Mesenteric fat pad (tissue), 1 donor: ENCODE measurements around the gene MDFIC. TPM values are rescaled to one million over a fixed set of nuclear protein-coding genes. Genes with fewer than 3 reads are reported as not detected.

Source experiments
- DNase-seq: peaks from one replicate; pipeline ENCODE4 v3.0.0-alpha.2; 2020; ENCODE audit warnings: low spot score
- total RNA-seq: library from RNA; stranded (reverse); fragmentation: NEBNext Ultra II Directional; extraction: Animal tissue kit (Norgen Biotek cat#: 25700); gene quantifications from one replicate; pipeline ENCODE4 v1.2.1, GENCODE V29; 2021
- donor health status: DM: yes; HTN: yes; CAD: no.

The MDFIC gene
- total RNA-seq, 1 donor from 2014 or later = 125 TPM

- no peak for DNase-seq
Measured at GRCh38 chr7:114949231-114949630, 27.3 kb downstream of the MDFIC start.

- DNase-seq = no peak
Measured at GRCh38 chr7:114952296-114952695, 30.4 kb downstream of the MDFIC start.

GRCh38 chr7:114953724-114954123 lies 31.8 kb downstream of the MDFIC start:
- no peak for DNase-seq

GRCh38 chr7:114956702-114957101 lies 34.8 kb downstream of the MDFIC start:
- no peak for DNase-seq

GRCh38 chr7:114957444-114957843 lies 35.5 kb downstream of the MDFIC start:
- DNase-seq = no peak

GRCh38 chr7:114959931-114960330 lies 38.0 kb downstream of the MDFIC start:
- DNase-seq = no peak

- DNase-seq = no peak
Measured at GRCh38 chr7:114962441-114962840, 40.5 kb downstream of the MDFIC start.

GRCh38 chr7:114966156-114966555 lies 44.3 kb downstream of the MDFIC start:
- DNase-seq = no peak

- DNase-seq = no peak
Measured at GRCh38 chr7:114969096-114969495, 47.2 kb downstream of the MDFIC start.

- no peak for DNase-seq
Measured at GRCh38 chr7:114970308-114970707, 48.4 kb downstream of the MDFIC start.

GRCh38 chr7:114970732-114971131 lies 48.8 kb downstream of the MDFIC start:
- DNase-seq = no peak

- DNase-seq = no peak
Measured at GRCh38 chr7:114972567-114972966, 50.7 kb downstream of the MDFIC start.

GRCh38 chr7:114973147-114973546 lies 51.3 kb downstream of the MDFIC start:
- no peak for DNase-seq

- no peak for DNase-seq
Measured at GRCh38 chr7:114975401-114975800, 53.5 kb downstream of the MDFIC start.

- DNase-seq = no peak
Measured at GRCh38 chr7:114976666-114977065, 54.8 kb downstream of the MDFIC start.

GRCh38 chr7:114977277-114977676 lies 55.4 kb downstream of the MDFIC start:
- DNase-seq = no peak

- no peak for DNase-seq
Measured at GRCh38 chr7:114979388-114979787, 57.5 kb downstream of the MDFIC start.

GRCh38 chr7:114979803-114980507 lies 58.1 kb downstream of the MDFIC start:
- no peak for DNase-seq

GRCh38 chr7:114981323-114981722 lies 59.4 kb downstream of the MDFIC start:
- DNase-seq = no peak

GRCh38 chr7:114985116-114985715 lies 63.3 kb downstream of the MDFIC start:
- no peak for DNase-seq

- no peak for DNase-seq
Measured at GRCh38 chr7:114986190-114987180, 64.6 kb downstream of the MDFIC start.

GRCh38 chr7:114988026-114988425 lies 66.1 kb downstream of the MDFIC start:
- DNase-seq = no peak
